NB4 (cell line): ENCODE measurements around the gene SPATA7.

ENCODE experiments used
- DNase-seq: peaks from one replicate; pipeline ENCODE4 v3.0.0; 2010; ENCODE audit warnings: low read depth
- H3K4me3 ChIP-seq: one replicate; pipeline ENCODE4 v1.5.1; 2011; ENCODE audit warnings: mild to moderate bottlenecking, low read depth, low read length, moderate library complexity
- MYC ChIP-seq: IDR thresholded peaks from 2 replicates; pipeline ENCODE4 v1.6.1; 2011; ENCODE audit warnings: low read depth, low read length
- POLR2A ChIP-seq: IDR thresholded peaks from 2 replicates; pipeline ENCODE4 v1.6.1; 2011; ENCODE audit warnings: mild to moderate bottlenecking; ENCODE audit not compliant: insufficient read length; ENCODE audit errors: extremely low read depth
- TF ChIP-seq, protein P1 (sequence below): IDR thresholded peaks from 2 replicates; pipeline ENCODE4 v1.6.1; 2011; ENCODE audit warnings: low read depth, low read length
- TF ChIP-seq, protein P2 (sequence below): IDR thresholded peaks from one replicate; pipeline ENCODE4 v1.5.1; 2012; ENCODE audit warnings: low read depth, low read length

The SPATA7 gene

DNA sequence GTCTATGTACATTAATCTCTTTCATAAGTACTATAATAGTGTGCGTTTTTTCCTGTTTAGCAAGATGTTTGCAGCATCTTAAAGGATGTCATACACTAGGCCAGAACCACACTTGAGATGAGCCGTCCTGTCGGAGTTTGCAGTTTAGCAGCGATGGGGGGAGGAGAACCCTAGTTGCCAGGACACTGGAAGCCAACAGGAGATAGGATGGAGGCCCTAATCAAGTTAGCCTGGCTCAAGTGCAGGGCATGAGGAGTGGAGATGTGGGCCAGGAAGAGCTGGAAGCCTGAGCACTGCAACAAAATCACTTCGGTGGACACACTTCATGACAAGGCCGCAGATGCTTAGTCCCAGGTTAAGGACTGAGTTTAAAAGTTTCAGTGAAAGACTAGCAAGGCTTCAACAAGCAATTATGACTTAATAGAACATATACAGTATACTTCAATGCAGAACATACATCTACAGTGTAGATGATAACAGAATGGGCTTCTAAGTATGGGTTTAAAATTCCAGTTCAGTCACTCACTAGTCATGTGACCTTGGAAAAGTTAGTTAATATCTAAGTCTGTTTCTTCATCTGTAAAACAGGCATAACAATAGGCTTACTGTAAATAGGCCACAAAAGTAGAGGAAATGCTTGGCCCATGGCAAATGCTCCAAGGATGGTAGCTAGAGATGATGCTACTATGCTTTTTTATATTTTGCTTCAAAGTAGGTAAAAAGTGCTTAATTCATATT, 92.2 kb downstream of the SPATA7 start:
- TF ChIP-seq POLR2A: no peak
- TF ChIP-seq, protein P1, sequence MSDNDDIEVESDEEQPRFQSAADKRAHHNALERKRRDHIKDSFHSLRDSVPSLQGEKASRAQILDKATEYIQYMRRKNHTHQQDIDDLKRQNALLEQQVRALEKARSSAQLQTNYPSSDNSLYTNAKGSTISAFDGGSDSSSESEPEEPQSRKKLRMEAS: no peak
- no peak for TF ChIP-seq MYC
- TF ChIP-seq, protein P2, sequence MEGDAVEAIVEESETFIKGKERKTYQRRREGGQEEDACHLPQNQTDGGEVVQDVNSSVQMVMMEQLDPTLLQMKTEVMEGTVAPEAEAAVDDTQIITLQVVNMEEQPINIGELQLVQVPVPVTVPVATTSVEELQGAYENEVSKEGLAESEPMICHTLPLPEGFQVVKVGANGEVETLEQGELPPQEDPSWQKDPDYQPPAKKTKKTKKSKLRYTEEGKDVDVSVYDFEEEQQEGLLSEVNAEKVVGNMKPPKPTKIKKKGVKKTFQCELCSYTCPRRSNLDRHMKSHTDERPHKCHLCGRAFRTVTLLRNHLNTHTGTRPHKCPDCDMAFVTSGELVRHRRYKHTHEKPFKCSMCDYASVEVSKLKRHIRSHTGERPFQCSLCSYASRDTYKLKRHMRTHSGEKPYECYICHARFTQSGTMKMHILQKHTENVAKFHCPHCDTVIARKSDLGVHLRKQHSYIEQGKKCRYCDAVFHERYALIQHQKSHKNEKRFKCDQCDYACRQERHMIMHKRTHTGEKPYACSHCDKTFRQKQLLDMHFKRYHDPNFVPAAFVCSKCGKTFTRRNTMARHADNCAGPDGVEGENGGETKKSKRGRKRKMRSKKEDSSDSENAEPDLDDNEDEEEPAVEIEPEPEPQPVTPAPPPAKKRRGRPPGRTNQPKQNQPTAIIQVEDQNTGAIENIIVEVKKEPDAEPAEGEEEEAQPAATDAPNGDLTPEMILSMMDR: no peak
- no peak overlapping the region for H3K4me3 ChIP-seq
- DNase-seq: no peak

DNA sequence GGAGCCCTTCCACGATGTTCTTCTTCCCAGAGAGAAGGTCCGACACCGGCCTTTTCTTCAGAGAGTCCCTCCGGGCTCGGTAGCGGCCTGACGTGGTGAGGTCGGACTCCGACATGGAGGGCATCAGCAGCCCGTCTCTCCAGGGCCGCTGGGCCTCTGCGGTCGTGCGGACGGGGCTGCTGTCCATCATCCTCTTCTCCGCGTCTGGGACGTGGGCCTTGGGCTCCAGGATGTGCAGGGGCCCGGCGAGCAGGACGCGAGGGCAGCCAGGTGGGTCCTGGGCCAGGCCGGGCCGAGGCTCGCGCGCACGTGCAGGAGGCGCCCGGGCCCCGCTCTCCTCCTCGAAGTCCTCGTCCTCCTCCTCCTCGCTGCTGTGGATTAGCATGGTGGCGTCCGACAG, 93.5 kb downstream of the SPATA7 start:
- no peak overlapping the region for H3K4me3 ChIP-seq
- no peak for DNase-seq
- TF ChIP-seq, protein P1: no peak

DNA sequence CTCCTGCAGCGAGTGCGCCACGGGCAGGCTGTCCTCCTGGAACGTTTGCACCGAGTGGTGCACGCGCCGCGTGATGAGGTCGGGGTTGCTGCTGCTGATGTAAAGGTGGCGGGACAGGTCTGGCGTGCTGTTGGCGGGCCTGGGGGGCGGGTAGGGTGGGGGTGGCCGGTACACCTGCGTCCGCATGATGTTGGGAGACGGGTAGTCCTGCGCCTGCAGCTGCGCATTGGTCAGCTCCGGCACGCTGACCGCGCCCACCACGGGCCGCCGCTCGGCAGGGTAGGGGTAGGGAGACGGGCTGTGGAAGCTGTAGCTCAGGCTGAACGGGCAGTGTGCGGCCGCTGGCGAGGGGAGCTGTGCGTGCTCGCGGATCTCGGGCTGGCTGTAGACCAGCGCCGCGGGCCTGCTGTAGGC, 94.1 kb downstream of the SPATA7 start:
- H3K4me3 ChIP-seq: no peak overlapping the region
- TF ChIP-seq POLR2A: no peak
- TF ChIP-seq, protein P1: no peak
- DNase-seq: no peak

DNA sequence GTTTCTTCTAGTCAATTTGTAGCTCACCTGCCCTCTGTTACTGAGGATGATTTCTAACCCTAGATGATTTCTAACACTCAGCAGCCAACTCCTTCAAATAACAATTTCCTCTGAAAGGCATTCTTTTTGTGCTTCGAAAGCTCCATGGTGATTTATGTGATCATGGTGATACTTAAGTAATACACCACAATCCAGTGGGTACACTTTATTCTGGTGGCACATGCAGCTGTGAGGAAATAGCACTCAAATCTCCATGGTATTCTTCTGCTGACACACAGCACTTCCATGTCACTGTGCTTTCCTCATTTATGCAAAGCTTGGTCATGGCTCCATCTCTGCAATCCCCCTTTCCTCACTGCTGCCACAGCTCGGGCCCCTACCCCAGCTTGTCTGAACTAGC, 95.6 kb downstream of the SPATA7 start:
- TF ChIP-seq POLR2A: no peak
- TF ChIP-seq, protein P1: no peak
- no peak for TF ChIP-seq MYC
- TF ChIP-seq, protein P2: no peak
- no peak for DNase-seq
- H3K4me3 ChIP-seq: no peak overlapping the region

DNA sequence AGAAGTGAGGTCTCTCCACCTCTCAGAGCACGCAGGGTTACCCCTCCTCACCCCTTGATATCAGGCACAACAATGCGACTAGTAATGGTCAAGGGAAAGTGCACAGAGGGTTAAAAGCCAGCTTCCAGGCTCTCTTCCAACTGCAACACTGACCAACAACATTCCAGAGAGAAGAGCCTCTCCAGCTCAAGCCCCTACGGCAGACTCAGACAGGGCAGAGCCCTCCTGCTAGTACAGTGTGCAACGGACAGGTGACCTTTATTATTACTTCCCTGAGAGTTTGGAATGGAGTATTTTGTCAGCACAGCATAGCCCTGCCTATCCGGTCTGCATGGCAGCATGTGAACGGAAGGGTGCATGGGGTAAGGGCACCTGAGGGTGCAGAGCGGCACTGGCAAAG, 96.3 kb downstream of the SPATA7 start:
- no peak for DNase-seq
- TF ChIP-seq, protein P1: no peak
- TF ChIP-seq, protein P2: no peak
- TF ChIP-seq POLR2A (no peak), MYC (no peak)
- no peak overlapping the region for H3K4me3 ChIP-seq

DNA sequence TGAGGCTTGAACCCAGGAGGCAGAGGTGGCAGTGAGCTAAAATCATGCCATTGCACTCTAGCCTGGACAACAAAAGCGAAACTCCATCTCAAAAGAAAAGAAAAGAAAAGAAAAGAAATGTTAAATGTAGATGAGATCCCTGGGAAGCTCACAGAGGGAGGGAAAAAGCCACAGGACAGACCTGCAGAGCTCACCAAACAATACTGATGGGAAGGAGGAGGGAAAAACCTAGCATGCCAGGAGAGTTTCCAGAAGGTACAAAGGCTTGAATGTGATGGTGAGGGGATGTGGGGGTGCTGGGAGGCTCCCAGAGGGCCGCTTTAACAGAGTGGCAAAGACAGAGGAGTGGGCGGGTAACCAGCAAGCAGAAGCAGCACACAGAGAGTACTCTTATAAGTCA, 97.1 kb downstream of the SPATA7 start:
- no peak for DNase-seq
- no peak overlapping the region for H3K4me3 ChIP-seq
- no peak for TF ChIP-seq MYC
- no peak for TF ChIP-seq POLR2A
- TF ChIP-seq, protein P2: no peak
- TF ChIP-seq, protein P1: no peak
